Skeletal muscle tissue (tissue), 5 donors: ENCODE results near the gene DLG2. TPM values are rescaled to one million over a fixed set of nuclear protein-coding genes. Genes with fewer than 3 reads are reported as not detected.

Experiments used
- H3K27ac ChIP-seq: one replicate; pipeline ENCODE4 v1.7.0; 2013; ENCODE audit warnings: mild to moderate bottlenecking, low read depth, low read length, inconsistent platforms
- H3K27me3 ChIP-seq, 3 donors: one replicate each; pipeline ENCODE4 v1.7.0; 2013; ENCODE audit warnings: low read length in 3 of 3; ENCODE audit not compliant: control insufficient read depth in 3 of 3, insufficient read depth in 3 of 3
- H3K36me3 ChIP-seq, 3 donors: one replicate each; pipeline ENCODE4 v1.7.0; 2013; ENCODE audit warnings: low read length in 3 of 3; ENCODE audit not compliant: control insufficient read depth in 3 of 3, insufficient read depth in 3 of 3
- H3K4me1 ChIP-seq, 3 donors: one replicate each; pipeline ENCODE4 v1.7.0; 2013; ENCODE audit warnings: low read length in 3 of 3, mild to moderate bottlenecking in 3 of 3; ENCODE audit not compliant: control insufficient read depth in 3 of 3, insufficient read depth in 3 of 3
- H3K4me3 ChIP-seq, 3 donors: one replicate each; pipeline ENCODE4 v1.7.0; 2013; ENCODE audit warnings: low read length in 3 of 3
- H3K9ac ChIP-seq, 3 donors: one replicate each; pipeline ENCODE4 v1.7.0; 2013; ENCODE audit warnings: low read length in 3 of 3, mild to moderate bottlenecking in 3 of 3, moderate library complexity in 2 of 3, low read depth in 1 of 3
- H3K9me3 ChIP-seq, 3 donors: one replicate each; pipeline ENCODE4 v1.7.0; 2013; ENCODE audit warnings: low read length in 3 of 3; ENCODE audit not compliant: control insufficient read depth in 3 of 3
- small RNA-seq: library from RNA; depleted of rRNA; stranded (forward); fragments of <200 nt; gene quantifications from one replicate; pipeline ENCODE3, GENCODE V24; 2014
- total RNA-seq: library from RNA; depleted of rRNA; stranded (reverse); fragments of >200 nt; gene quantifications from one replicate; pipeline ENCODE4 v1.2.3, GENCODE V29; 2014
- donor health status: Osteomylitis.

The DLG2 gene
- total RNA-seq, 1 donor from 2014 or later: 18.3 TPM

DNA sequence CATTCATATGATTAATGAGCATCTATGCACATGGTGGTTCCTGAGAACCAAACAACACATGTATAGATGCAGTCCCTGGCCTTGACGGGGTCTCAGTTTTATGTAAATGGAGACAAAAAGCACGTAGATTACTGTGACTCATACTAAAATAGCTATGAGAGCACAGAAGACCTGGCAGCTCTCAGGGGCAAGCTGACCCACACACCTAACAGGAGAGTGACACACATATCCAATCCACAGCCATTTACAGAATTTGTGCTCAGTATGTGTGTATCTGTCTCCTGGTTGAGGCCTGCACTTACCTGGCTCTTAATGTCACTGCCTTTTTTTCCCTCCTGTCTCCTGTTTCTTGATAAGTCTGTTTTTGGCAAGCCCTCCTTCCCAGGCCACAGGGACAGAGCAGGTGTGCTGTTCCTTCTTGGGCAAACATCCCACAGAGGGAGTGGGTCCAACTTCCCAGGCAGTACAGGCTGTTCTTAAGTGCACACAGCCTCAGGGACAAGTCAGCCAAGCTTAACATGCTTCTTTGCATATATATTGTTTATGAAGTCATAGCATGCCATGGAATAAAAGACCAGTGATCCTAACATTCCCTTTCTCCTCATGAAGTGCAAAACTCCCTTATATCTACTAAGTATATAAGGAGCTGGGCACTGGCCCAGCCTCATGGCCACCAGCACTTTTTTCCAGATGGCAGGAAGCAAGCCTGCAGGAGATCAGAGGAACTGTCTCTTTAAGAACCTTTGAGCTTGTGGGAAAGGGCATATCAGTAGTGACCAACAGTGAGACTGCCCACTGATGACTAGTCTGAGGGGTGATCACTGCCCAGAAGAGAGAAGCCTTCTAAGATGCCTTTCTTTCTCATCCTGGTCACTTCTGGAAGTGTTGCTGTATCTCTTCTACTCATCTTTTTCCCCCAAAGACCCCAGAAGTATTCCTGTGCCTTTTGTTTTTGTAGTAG lies 2216.3 kb downstream of the DLG2 start:
- H3K4me3 ChIP-seq: no peak overlapping the region
- no peak overlapping the region for H3K9ac ChIP-seq
- peaks cover 15 to 18% (median 16%) of the 10 kb centered on the region in 3 donors for H3K4me1 ChIP-seq
- no peaks in the 10 kb centered on the region for H3K27me3 ChIP-seq
- peak overlapping the region; percentile 18 for H3K27ac ChIP-seq
- no peaks in the 10 kb centered on the region for H3K9me3 ChIP-seq
- H3K36me3 ChIP-seq: no peaks in the 10 kb centered on the region

DNA sequence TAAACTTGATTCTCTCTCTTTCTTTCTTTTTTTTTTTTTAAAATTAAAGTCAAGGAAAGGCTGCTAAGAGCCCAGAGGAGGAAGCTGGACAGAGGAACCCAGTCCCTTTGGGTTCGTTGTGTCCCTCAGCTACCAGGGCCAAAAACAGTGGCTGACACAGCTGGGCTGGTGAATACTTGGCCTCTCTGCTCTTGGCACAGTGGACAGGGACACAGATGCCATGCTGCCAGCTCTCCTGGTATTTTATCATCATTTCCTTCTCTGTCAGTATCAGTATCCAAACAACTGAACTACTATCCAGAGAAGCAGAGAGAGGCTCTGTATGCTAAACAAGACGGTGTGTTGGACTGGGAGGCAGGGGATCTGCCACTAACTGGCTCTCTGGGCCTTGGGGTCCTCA lies 2217.3 kb downstream of the DLG2 start:
- H3K36me3 ChIP-seq: no peaks in the 10 kb centered on the region
- H3K9ac ChIP-seq: no peak overlapping the region
- H3K27ac ChIP-seq: peak overlapping the region; percentile 18
- no peaks in the 10 kb centered on the region for H3K27me3 ChIP-seq
- H3K4me1 ChIP-seq: peaks cover 15 to 18% (median 16%) of the 10 kb centered on the region in 3 donors
- no peak overlapping the region for H3K4me3 ChIP-seq
- H3K9me3 ChIP-seq: no peaks in the 10 kb centered on the region

DNA sequence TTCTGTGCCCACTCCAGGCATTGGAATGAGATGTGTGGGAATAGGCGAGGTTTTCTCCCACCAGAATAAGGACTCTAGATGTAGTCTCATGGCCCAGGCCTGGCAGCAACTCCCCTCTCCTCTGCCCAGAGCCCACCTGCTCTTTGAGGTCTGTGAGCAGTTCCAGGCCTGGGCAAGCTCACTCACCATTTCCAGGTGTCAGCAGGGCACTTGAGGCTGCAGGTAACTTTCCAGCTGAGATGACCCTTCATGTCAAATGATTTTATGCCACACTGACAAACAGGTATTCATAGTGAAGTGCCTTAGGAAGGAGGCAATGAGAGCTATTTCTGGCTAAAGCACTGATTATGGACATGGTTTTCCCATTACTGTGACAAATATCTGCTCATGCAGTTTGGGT lies 2217.7 kb downstream of the DLG2 start:
- H3K9ac ChIP-seq: no peak overlapping the region
- H3K9me3 ChIP-seq: no peaks in the 10 kb centered on the region
- no peak overlapping the region for H3K4me3 ChIP-seq
- H3K36me3 ChIP-seq: no peaks in the 10 kb centered on the region
- no peaks in the 10 kb centered on the region for H3K27me3 ChIP-seq
- H3K27ac ChIP-seq: no peak overlapping the region
- H3K4me1 ChIP-seq: peaks cover 15 to 18% (median 16%) of the 10 kb centered on the region in 3 donors

DNA sequence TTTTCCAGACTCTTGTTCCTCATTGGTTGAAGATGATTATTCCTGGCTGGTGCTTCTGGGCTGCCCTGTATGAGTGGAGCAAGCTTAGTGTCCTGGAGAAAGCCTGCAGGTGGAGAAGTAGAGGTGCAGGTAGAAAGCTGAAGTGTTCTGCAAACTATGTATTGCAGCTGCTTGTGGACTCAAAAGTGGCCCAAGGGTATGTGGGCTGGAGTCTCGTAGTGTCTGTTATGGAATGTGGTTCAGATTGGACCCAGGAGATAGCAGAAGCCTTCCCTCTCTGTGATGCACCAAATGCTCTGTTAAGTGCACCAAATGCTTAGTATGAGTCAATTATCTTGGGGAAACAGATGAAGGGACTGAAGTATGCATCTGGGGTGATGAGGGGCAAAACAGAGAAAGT lies 2218.2 kb downstream of the DLG2 start:
- H3K9me3 ChIP-seq: no peaks in the 10 kb centered on the region
- no peaks in the 10 kb centered on the region for H3K36me3 ChIP-seq
- H3K9ac ChIP-seq: no peak overlapping the region
- no peak overlapping the region for H3K27ac ChIP-seq
- no peaks in the 10 kb centered on the region for H3K27me3 ChIP-seq
- no peak overlapping the region for H3K4me3 ChIP-seq
- peaks cover 15 to 18% (median 16%) of the 10 kb centered on the region in 3 donors for H3K4me1 ChIP-seq

Small RNAs within 50 kb of the gene (small RNA-seq; reads per million reads assigned to genes)
- gene RF02112: not detected
- gene RF02113: not detected
- not detected for gene RNU6-1292P

Other genes with a start within 250 kb of the DLG2 start
- 26.1 TPM for gene TMEM126B, start 1.2 kb upstream of the DLG2 start, total RNA-seq
- 35.5 TPM for gene TMEM126A, start 20.6 kb upstream of the DLG2 start, total RNA-seq
- gene CREBZF, start 37.8 kb upstream of the DLG2 start, total RNA-seq: 28.7 TPM
- gene CCDC89, start 58.9 kb upstream of the DLG2 start, total RNA-seq: 1.0 TPM
- gene SYTL2, start 183.8 kb upstream of the DLG2 start, total RNA-seq: 51.1 TPM
- not detected for gene CCDC83, start 228.0 kb upstream of the DLG2 start, total RNA-seq